Liver (tissue), 9 donors: ENCODE measurements around the gene KLK15. TPM values are rescaled to one million over a fixed set of nuclear protein-coding genes. Genes with fewer than 3 reads are reported as not detected.
"Not testable (repeated sequence)": the region's sequence is repeated elsewhere in the genome, so short reads cannot be mapped to it uniquely, and the experiment has no call there.

ENCODE experiments used
- DNase-seq: peaks from one replicate; pipeline ENCODE4 v3.0.0-alpha.2; 2017; ENCODE audit warnings: low spot score
- H3K27ac ChIP-seq, 2 donors: one replicate each; pipeline ENCODE4 v1.7.0; 2013; ENCODE audit warnings: inconsistent platforms in 2 of 2, low read length in 2 of 2, control low read depth in 1 of 2, low read depth in 1 of 2, mild to moderate bottlenecking in 1 of 2
- H3K27me3 ChIP-seq, 4 donors: one replicate each; pipeline versions ENCODE4 v1.6.1 to v1.7.0; 2013; ENCODE audit warnings: low read length in 3 of 4, inconsistent platforms in 1 of 4, mild to moderate bottlenecking in 1 of 4, moderate library complexity in 1 of 4; ENCODE audit not compliant: control insufficient read depth in 4 of 4, insufficient read depth in 4 of 4
- H3K36me3 ChIP-seq, 4 donors: one replicate each; pipeline versions ENCODE4 v1.6.1 to v1.7.0; 2013; ENCODE audit warnings: low read length in 3 of 4, mild to moderate bottlenecking in 3 of 4, low read depth in 1 of 4, moderate library complexity in 1 of 4; ENCODE audit not compliant: control insufficient read depth in 4 of 4, insufficient read depth in 3 of 4
- H3K4me1 ChIP-seq, 4 donors: one replicate each; pipeline versions ENCODE4 v1.6.1 to v1.7.0; 2013; ENCODE audit warnings: low read length in 3 of 4, mild to moderate bottlenecking in 3 of 4, moderate library complexity in 1 of 4; ENCODE audit not compliant: control insufficient read depth in 4 of 4, insufficient read depth in 4 of 4
- H3K4me3 ChIP-seq, 3 donors: one replicate each; pipeline versions ENCODE4 v1.6.1 to v1.7.0; 2013; ENCODE audit warnings: low read length in 3 of 3, control low read depth in 1 of 3, low read depth in 1 of 3, mild to moderate bottlenecking in 1 of 3
- H3K9ac ChIP-seq, 2 donors: one replicate each; pipeline ENCODE4 v1.7.0; 2013; ENCODE audit warnings: low read length in 2 of 2, mild to moderate bottlenecking in 2 of 2, moderate library complexity in 2 of 2, control low read depth in 1 of 2, low read depth in 1 of 2
- H3K9me3 ChIP-seq, 4 donors: one replicate each; pipeline versions ENCODE4 v1.6.1 to v1.7.0; 2013; ENCODE audit warnings: low read length in 3 of 4; ENCODE audit not compliant: control insufficient read depth in 4 of 4
- FOXA1 ChIP-seq: IDR thresholded peaks from 2 replicates; pipeline ENCODE4 v1.6.1; 2016; ENCODE audit warnings: antibody characterized with exemption
- FOXA2 ChIP-seq: IDR thresholded peaks from 2 replicates; pipeline ENCODE4 v1.6.1; 2016; ENCODE audit warnings: antibody characterized with exemption
- GABPA ChIP-seq, 2 donors: IDR thresholded peaks in 1 of 2; conservative IDR thresholded peaks in 1 of 2; 2 replicates each; pipeline ENCODE4 v1.6.1; 2016; ENCODE audit warnings: antibody characterized with exemption in 2 of 2, mild to moderate bottlenecking in 1 of 2, moderate library complexity in 1 of 2
- JUND ChIP-seq, 2 donors: IDR thresholded peaks; 2 replicates each; pipeline ENCODE4 v1.6.1; 2016; ENCODE audit warnings: antibody characterized with exemption in 2 of 2
- RXRA ChIP-seq, 2 donors: IDR thresholded peaks; 2 replicates each; pipeline ENCODE4 v1.6.1; 2017 to 2018; ENCODE audit warnings: antibody characterized with exemption in 2 of 2, mild to moderate bottlenecking in 1 of 2
- SP1 ChIP-seq: IDR thresholded peaks from 2 replicates; pipeline ENCODE4 v1.6.1; 2018; ENCODE audit warnings: antibody characterized with exemption, mild to moderate bottlenecking
- YY1 ChIP-seq: IDR thresholded peaks from 2 replicates; pipeline ENCODE4 v1.6.1; 2016; ENCODE audit warnings: antibody characterized with exemption, mild to moderate bottlenecking
- WGBS: extraction: QIAGEN DNeasy Blood & Tissue Kit; methylation state at CpG from one replicate; pipeline ENCODE4 v1.1.7; 2013; 5-methylcytosine and 5-hydroxymethylcytosine counted together
- polyA plus RNA-seq, 2 donors: library from polyadenylated mRNA; stranded (reverse) in 1 of 2; unstranded in 1 of 2; fragments of 200-250 nt in 1 of 2; fragments of >200 nt in 1 of 2; fragmentation: Nextera tagmentation in 1 of 2; extraction: Ambion mirVana in 1 of 2; gene quantifications; one replicate each; pipeline versions ENCODE4 v1.2.1 to v1.2.3, GENCODE V29; 2013 to 2015
- total RNA-seq, 2 donors: library from RNA; depleted of rRNA; stranded (reverse); fragments of >200 nt; gene quantifications; one replicate each; pipeline ENCODE4 v1.2.3, GENCODE V29; 2014
- TF ChIP-seq, protein P1 (sequence below): IDR thresholded peaks from 2 replicates; pipeline ENCODE4 v1.6.1; 2016; ENCODE audit warnings: antibody characterized with exemption
- TF ChIP-seq, protein P2 (sequence below): IDR thresholded peaks from 2 replicates; pipeline ENCODE4 v1.6.1; 2016; ENCODE audit warnings: antibody characterized with exemption
- TF ChIP-seq, protein P3 (sequence below): IDR thresholded peaks from 2 replicates; pipeline ENCODE4 v1.6.1; 2016; ENCODE audit warnings: antibody characterized with exemption, mild to moderate bottlenecking
- TF ChIP-seq, protein P4 (sequence below): fragments of 150-350 bp; IDR thresholded peaks from 2 replicates; pipeline ENCODE4 v1.5.1; 2017; ENCODE audit warnings: improper control_type of control experiment, low read depth, low read length; ENCODE audit not compliant: missing input control
- donor health status: healthy.
- donor health status: healthy.
- donor health status: healthy.
- donor health status: healthy.
- donor health status: healthy.

The KLK15 gene
- total and polyA plus RNA-seq, 4 donors = not detected

DNA sequence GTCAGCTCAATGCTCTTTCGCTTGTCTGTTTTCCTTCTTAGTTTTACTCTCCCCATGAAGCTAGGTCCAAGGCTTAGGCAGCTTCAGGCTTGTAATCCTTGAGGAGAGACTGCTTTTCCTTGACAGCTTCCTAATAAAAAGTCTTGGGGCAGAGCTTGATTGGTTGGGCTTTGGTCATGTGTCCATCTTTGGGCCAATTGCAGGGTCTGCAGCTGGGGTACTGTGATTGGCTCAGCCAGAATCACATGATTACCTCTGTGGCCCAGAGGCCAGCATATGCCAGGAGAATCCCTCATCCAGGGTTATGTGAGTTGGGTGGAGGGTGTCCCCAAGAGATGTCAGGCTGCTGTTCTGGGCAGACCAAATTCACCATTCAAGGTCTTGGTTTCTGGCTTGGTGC, 17.9 kb downstream of the KLK15 start (continued):
- TF ChIP-seq FOXA1 (no peak), JUND (IDR thresholded peaks at IDR 0.05) (no peak), SP1 (no peak)
- TF ChIP-seq, protein P1, sequence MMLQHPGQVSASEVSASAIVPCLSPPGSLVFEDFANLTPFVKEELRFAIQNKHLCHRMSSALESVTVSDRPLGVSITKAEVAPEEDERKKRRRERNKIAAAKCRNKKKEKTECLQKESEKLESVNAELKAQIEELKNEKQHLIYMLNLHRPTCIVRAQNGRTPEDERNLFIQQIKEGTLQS = no peak
- TF ChIP-seq, protein P2, sequence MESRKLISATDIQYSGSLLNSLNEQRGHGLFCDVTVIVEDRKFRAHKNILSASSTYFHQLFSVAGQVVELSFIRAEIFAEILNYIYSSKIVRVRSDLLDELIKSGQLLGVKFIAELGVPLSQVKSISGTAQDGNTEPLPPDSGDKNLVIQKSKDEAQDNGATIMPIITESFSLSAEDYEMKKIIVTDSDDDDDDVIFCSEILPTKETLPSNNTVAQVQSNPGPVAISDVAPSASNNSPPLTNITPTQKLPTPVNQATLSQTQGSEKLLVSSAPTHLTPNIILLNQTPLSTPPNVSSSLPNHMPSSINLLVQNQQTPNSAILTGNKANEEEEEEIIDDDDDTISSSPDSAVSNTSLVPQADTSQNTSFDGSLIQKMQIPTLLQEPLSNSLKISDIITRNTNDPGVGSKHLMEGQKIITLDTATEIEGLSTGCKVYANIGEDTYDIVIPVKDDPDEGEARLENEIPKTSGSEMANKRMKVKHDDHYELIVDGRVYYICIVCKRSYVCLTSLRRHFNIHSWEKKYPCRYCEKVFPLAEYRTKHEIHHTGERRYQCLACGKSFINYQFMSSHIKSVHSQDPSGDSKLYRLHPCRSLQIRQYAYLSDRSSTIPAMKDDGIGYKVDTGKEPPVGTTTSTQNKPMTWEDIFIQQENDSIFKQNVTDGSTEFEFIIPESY = no peak

DNA sequence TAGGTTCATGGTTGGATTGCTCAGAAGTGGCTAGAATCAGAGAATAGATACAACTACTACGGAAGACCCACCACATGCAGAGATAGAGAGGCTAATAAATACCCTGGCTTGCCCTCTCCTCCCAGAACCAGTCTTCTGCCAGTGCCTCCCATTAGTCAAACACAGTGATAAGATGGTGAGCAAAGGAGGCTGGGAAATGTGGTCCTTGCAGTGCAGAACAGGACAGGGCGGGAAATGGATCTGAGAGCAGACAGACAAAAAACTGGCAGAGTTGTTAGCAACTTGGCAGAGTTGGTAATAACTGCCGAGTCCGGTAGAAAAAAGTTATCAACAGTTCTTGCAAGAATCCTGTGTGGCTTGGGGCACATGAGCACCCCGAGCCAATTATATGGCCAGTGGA, 18.5 kb downstream of the KLK15 start:
- Histone ChIP-seq H3K9me3 (no peaks in the 10 kb centered on the region), H3K4me3 (no peak overlapping the region), H3K4me1 (no peaks in the 10 kb centered on the region), H3K9ac (no peak overlapping the region), H3K36me3 (no peaks in the 10 kb centered on the region), H3K27ac (no peak overlapping the region), H3K27me3 (peaks cover 0 to 18% (median 12%) of the 10 kb centered on the region in 4 donors)
- no peak for DNase-seq
- 80% methylated on average over 5 of the region's 5 CpGs for WGBS
- TF ChIP-seq RXRA (IDR thresholded peaks at IDR 0.05) (no peak), YY1 (no peak), GABPA (IDR thresholded peaks at IDR 0.05 in 1 of 2, conservative IDR thresholded peaks at IDR 0.05 in 1 of 2) (no peak), SP1 (no peak), FOXA2 (no peak)
- TF ChIP-seq, protein P1 = no peak

DNA sequence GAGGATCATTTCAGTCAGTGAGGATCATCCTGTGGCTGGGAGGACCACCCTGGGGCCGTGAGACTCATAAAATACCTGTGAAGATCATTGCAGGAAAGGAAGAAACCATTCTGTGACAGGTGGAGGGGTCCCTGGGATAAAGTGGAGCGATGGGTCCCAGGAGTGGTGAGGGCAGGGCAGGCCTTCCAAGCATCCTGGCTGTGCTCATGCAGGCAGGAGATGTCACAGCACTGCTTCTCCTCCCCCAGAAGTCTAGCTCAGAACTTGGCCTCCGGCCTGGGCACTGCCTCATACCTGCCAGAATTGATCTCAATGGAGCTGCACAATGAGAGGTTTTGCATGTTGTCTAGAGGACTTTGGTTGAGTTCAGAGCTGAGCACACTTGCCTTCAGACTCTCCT, 20.9 kb downstream of the KLK15 start:
- H3K4me3 ChIP-seq = no peak overlapping the region
- no peak overlapping the region for H3K27ac ChIP-seq
- TF ChIP-seq FOXA1 (no peak), GABPA (IDR thresholded peaks at IDR 0.05 in 1 of 2, conservative IDR thresholded peaks at IDR 0.05 in 1 of 2) (no peak), FOXA2 (no peak)
- TF ChIP-seq, protein P3, sequence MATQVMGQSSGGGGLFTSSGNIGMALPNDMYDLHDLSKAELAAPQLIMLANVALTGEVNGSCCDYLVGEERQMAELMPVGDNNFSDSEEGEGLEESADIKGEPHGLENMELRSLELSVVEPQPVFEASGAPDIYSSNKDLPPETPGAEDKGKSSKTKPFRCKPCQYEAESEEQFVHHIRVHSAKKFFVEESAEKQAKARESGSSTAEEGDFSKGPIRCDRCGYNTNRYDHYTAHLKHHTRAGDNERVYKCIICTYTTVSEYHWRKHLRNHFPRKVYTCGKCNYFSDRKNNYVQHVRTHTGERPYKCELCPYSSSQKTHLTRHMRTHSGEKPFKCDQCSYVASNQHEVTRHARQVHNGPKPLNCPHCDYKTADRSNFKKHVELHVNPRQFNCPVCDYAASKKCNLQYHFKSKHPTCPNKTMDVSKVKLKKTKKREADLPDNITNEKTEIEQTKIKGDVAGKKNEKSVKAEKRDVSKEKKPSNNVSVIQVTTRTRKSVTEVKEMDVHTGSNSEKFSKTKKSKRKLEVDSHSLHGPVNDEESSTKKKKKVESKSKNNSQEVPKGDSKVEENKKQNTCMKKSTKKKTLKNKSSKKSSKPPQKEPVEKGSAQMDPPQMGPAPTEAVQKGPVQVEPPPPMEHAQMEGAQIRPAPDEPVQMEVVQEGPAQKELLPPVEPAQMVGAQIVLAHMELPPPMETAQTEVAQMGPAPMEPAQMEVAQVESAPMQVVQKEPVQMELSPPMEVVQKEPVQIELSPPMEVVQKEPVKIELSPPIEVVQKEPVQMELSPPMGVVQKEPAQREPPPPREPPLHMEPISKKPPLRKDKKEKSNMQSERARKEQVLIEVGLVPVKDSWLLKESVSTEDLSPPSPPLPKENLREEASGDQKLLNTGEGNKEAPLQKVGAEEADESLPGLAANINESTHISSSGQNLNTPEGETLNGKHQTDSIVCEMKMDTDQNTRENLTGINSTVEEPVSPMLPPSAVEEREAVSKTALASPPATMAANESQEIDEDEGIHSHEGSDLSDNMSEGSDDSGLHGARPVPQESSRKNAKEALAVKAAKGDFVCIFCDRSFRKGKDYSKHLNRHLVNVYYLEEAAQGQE = no peak
- TF ChIP-seq, protein P4, sequence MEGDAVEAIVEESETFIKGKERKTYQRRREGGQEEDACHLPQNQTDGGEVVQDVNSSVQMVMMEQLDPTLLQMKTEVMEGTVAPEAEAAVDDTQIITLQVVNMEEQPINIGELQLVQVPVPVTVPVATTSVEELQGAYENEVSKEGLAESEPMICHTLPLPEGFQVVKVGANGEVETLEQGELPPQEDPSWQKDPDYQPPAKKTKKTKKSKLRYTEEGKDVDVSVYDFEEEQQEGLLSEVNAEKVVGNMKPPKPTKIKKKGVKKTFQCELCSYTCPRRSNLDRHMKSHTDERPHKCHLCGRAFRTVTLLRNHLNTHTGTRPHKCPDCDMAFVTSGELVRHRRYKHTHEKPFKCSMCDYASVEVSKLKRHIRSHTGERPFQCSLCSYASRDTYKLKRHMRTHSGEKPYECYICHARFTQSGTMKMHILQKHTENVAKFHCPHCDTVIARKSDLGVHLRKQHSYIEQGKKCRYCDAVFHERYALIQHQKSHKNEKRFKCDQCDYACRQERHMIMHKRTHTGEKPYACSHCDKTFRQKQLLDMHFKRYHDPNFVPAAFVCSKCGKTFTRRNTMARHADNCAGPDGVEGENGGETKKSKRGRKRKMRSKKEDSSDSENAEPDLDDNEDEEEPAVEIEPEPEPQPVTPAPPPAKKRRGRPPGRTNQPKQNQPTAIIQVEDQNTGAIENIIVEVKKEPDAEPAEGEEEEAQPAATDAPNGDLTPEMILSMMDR = no peak
- H3K9ac ChIP-seq = no peak overlapping the region
- no peaks in the 10 kb centered on the region for H3K36me3 ChIP-seq
- H3K4me1 ChIP-seq = no peaks in the 10 kb centered on the region
- no peak for DNase-seq
- 62% methylated on average over 3 of the region's 3 CpGs for WGBS
- no peaks in the 10 kb centered on the region for H3K9me3 ChIP-seq
- H3K27me3 ChIP-seq = peaks cover 0 to 5% (median 2%) of the 10 kb centered on the region in 4 donors

DNA sequence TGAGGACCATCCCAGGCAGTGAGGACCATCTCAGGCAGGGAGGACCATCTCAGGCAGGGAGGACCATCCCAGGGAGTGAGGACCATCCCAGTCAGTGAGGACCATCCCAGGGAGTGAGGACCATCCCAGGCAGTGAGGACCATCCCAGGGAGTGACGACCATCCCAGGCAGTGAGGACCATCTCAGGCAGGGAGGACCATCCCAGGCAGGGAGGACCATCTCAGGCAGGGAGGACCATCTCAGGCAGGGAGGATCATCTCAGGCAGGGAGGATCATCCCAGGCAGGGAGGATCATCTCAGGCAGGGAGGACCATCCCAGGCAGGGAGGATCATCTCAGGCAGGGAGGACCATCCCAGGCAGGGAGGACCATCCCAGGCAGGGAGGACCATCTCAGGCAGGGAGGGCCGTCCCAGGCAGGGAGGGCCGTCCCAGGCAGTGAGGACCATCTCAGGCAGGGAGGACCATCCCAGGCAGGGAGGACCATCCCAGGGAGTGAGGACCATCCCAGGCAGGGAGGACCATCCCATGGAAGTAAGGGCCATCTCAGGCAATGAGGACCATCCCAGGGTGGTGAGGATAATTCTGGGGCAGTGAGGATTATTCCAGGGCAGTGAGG, 21.6 kb downstream of the KLK15 start:
- DNase-seq, H3K36me3 ChIP-seq, H3K9me3 ChIP-seq, H3K4me3 ChIP-seq, H3K27ac ChIP-seq, H3K4me1 ChIP-seq, H3K27me3 ChIP-seq, H3K9ac ChIP-seq: not testable (repeated sequence)
- WGBS = 77% methylated on average over 3 of the region's 3 CpGs
